Ovary (tissue), 9 donors: ENCODE results near the gene DPYSL5. TPM values are rescaled to one million over a fixed set of nuclear protein-coding genes. Genes with fewer than 3 reads are reported as not detected.

Experiments used
- DNase-seq, 5 donors: peaks; one replicate each; pipeline ENCODE4 v3.0.0-alpha.2; 2019 to 2020
- H3K27ac ChIP-seq, 2 donors: fragments of 200-600 bp; one replicate each; pipeline versions ENCODE4 v1.5.1 to v1.8.0; 2019 to 2022
- H3K27me3 ChIP-seq: fragments of 200-600 bp; one replicate; pipeline ENCODE4 v1.8.0; 2022
- H3K36me3 ChIP-seq: fragments of 200-600 bp; sonication (generic); one replicate; pipeline ENCODE4 v1.5.1; 2019
- H3K4me1 ChIP-seq: one replicate; pipeline ENCODE4 v1.8.1; 2013; ENCODE audit warnings: mild to moderate bottlenecking, moderate library complexity; ENCODE audit not compliant: insufficient read depth
- H3K4me3 ChIP-seq: fragments of 200-600 bp; sonication (generic); one replicate; pipeline ENCODE4 v1.5.1; 2017
- H3K9me3 ChIP-seq, 2 donors: fragments of 200-600 bp in 1 of 2; sonication (generic) in 1 of 2; one replicate each; pipeline versions ENCODE4 v1.5.1 to v1.8.1; 2013 to 2019; ENCODE audit warnings: mild to moderate bottlenecking in 1 of 2, moderate library complexity in 1 of 2
- CTCF ChIP-seq, 3 donors: fragments of 450-650 bp in 2 of 3; fragments of 200-600 bp in 1 of 3; IDR thresholded peaks; one replicate each; pipeline versions ENCODE4 v1.5.1 to v1.8.0; 2016 to 2022; ENCODE audit warnings: antibody characterized with exemption in 3 of 3, mild to moderate bottlenecking in 1 of 3
- EP300 ChIP-seq: sonication (generic); formaldehyde crosslinking; IDR thresholded peaks from one replicate; pipeline ENCODE4 v1.6.1; 2017; ENCODE audit warnings: antibody characterized with exemption
- POLR2A ChIP-seq: fragments of 450-650 bp; IDR thresholded peaks from one replicate; pipeline ENCODE4 v1.6.1; 2017; ENCODE audit warnings: antibody characterized with exemption, mild to moderate bottlenecking, moderate library complexity
- whole genome bisulfite sequencing, 3 donors: extraction: QIAGEN DNeasy Blood & Tissue Kit in 1 of 3; methylation state at CpG; one replicate each; pipeline versions ENCODE4 v1.1.5 to v1.1.7; 2013 to 2017; 5-methylcytosine and 5-hydroxymethylcytosine counted together
- intact Hi-C, 4 donors: fragments of 100-400 bp; cut with DNase I; formaldehyde crosslinking; loops; one replicate each; pipeline versions ENCODE4 v1.11.0 to v1.15.1; 2022 to 2023
- polyA plus RNA-seq, 2 donors: library from polyadenylated mRNA; stranded (reverse); fragments of 200-250 nt in 1 of 2; fragments of 350-450 nt in 1 of 2; fragmentation: Illumina TruSeq in 1 of 2; extraction: RNeasy Lipid Tissue Mini Kit (QIAGEN cat#74804) in 1 of 2; gene quantifications; one replicate each; pipeline ENCODE4 v1.2.3, GENCODE V29; 2013 to 2014
- total RNA-seq, 7 donors: library from RNA; depleted of rRNA in 2 of 7; stranded (reverse); fragments of >200 nt in 2 of 7; fragmentation: NEBNext Ultra II Directional in 3 of 7; extraction: Animal tissue kit (Norgen Biotek cat#: 25700) in 3 of 7; gene quantifications; one replicate each; pipeline versions ENCODE4 v1.1.0 to v1.2.4, GENCODE V29; 2016 to 2023
- donor health status: DM: no; HTN: no; CAD: no; lungs with moderate emphysema.
- donor health status: DM: no; HTN: no; CAD: no.
- donor health status: Bipolar disorder and iron deficiency.
- donor health status: DM: yes; HTN: yes; CAD: no.
- donor health status: DM: no; HTN: no; CAD: no.
- donor health status: DM: yes; HTN: yes; CAD: no.

DPYSL5 gene
- total and polyA plus RNA-seq, 9 donors = 0.05 to 0.78 (median 0.17) TPM; not detected in 3

- H3K4me3 ChIP-seq = no peak overlapping the region
- no peak overlapping the region for H3K27ac ChIP-seq
- no peaks in the 10 kb centered on the region for H3K27me3 ChIP-seq
- intact Hi-C loops = no loop called here
- H3K9me3 ChIP-seq = no peaks in the 10 kb centered on the region
- DNase-seq = no peak
- H3K36me3 ChIP-seq = no peaks in the 10 kb centered on the region
- H3K4me1 ChIP-seq = no peaks in the 10 kb centered on the region
- no peak for TF ChIP-seq EP300
- no peak for TF ChIP-seq POLR2A
- no peak for TF ChIP-seq CTCF (IDR thresholded peaks at IDR 0.05)
- 91 to 94% (median 92%) methylated on average over 5 of the region's 5 CpGs for WGBS, 3 donors
These were observed 67.4 kb downstream of the DPYSL5 start for GRCh38 chr2:26915316-26915715.

- TF ChIP-seq CTCF (IDR thresholded peaks at IDR 0.05) (no peak), POLR2A (no peak), EP300 (no peak)
- no peak overlapping the region for H3K4me3 ChIP-seq
- no peak for DNase-seq
- no peak overlapping the region for H3K27ac ChIP-seq
- intact Hi-C loops = no loop called here
- H3K27me3 ChIP-seq = no peaks in the 10 kb centered on the region
- no peaks in the 10 kb centered on the region for H3K36me3 ChIP-seq
- WGBS, 3 donors = 78 to 86% (median 83%) methylated on average over 7 of the region's 7 CpGs
- no peaks in the 10 kb centered on the region for H3K9me3 ChIP-seq
- no peaks in the 10 kb centered on the region for H3K4me1 ChIP-seq
These were observed 68.3 kb downstream of the DPYSL5 start for GRCh38 chr2:26916128-26916692.

GRCh38 chr2:26917135-26917836, 69.4 kb downstream of the DPYSL5 start:
- intact Hi-C loops = no loop called here
- no peaks in the 10 kb centered on the region for H3K4me1 ChIP-seq
- no peaks in the 10 kb centered on the region for H3K36me3 ChIP-seq
- WGBS, 3 donors = 57 to 81% (median 58%) methylated on average over 5 of the region's 5 CpGs
- no peaks in the 10 kb centered on the region for H3K27me3 ChIP-seq
- H3K27ac ChIP-seq = no peak overlapping the region
- TF ChIP-seq EP300 = no peak
- no peak for TF ChIP-seq POLR2A
- no peak for TF ChIP-seq CTCF (IDR thresholded peaks at IDR 0.05)
- no peak for DNase-seq
- H3K4me3 ChIP-seq = no peak overlapping the region
- H3K9me3 ChIP-seq = no peaks in the 10 kb centered on the region

GRCh38 chr2:26921323-26921722, 73.4 kb downstream of the DPYSL5 start:
- Histone ChIP-seq H3K9me3 (no peaks in the 10 kb centered on the region), H3K36me3 (no peaks in the 10 kb centered on the region), H3K4me3 (no peak overlapping the region), H3K4me1 (peaks cover 3% of the 10 kb centered on the region), H3K27ac (no peak overlapping the region), H3K27me3 (no peaks in the 10 kb centered on the region)
- intact Hi-C loops = loop anchor here in 1 of 4 donors (10.0 kb wide), 1 partner anchor 77 kb away; the partner anchor contains the start of gene DPYSL5
- WGBS, 3 donors = 80 to 91% (median 85%) methylated on average over 5 of the region's 5 CpGs
- no peak for TF ChIP-seq CTCF (IDR thresholded peaks at IDR 0.05)
- no peak for TF ChIP-seq EP300
- TF ChIP-seq POLR2A = no peak
- DNase-seq = no peak
